Activated CD4-positive, alpha-beta T cell treated with anti-CD3 and anti-CD28 coated beads, Interleukin-2, amount 50 U/mL, for 24 hours (primary cell): ENCODE results near the gene MAG.

ENCODE experiments used
- DNase-seq, 2 donors: peaks; one replicate each; pipeline ENCODE4 v3.0.0-alpha.2; 2020; ENCODE audit warnings: low read depth in 1 of 2, low spot score in 1 of 2

Gene MAG

GRCh38 chr19:35265126-35265899 is 26.6 kb upstream of the MAG start:
- no peak for DNase-seq

- no peak for DNase-seq
These were observed 26.0 kb upstream of the MAG start for GRCh38 chr19:35265900-35266519.

- DNase-seq = no peak
These were observed 25.2 kb upstream of the MAG start for GRCh38 chr19:35266520-35267352.

GRCh38 chr19:35267353-35267817 is 24.6 kb upstream of the MAG start:
- no peak for DNase-seq

GRCh38 chr19:35267818-35268535 is 24.0 kb upstream of the MAG start:
- peak; percentile 56 to 58 for DNase-seq

GRCh38 chr19:35268536-35269437 is 23.2 kb upstream of the MAG start, which contains the start of gene USF2:
Gene USF2, plus strand, starts transcription at chr19:35268962. Its CDS starts 140 bp downstream, at chr19:35269102.
- peak; percentile 21 to 52 for DNase-seq

GRCh38 chr19:35269438-35270117 is 22.4 kb upstream of the MAG start:
- DNase-seq = peak; percentile 47 to 63

- DNase-seq = no peak
These were observed 21.6 kb upstream of the MAG start for GRCh38 chr19:35270381-35270811.

- no peak for DNase-seq
These were observed 20.4 kb upstream of the MAG start for GRCh38 chr19:35271546-35271945.

GRCh38 chr19:35272122-35272719 is 19.7 kb upstream of the MAG start:
- no peak for DNase-seq

- DNase-seq = no peak
These were observed 18.9 kb upstream of the MAG start for GRCh38 chr19:35272954-35273649.

- no peak for DNase-seq
These were observed 18.2 kb upstream of the MAG start for GRCh38 chr19:35273686-35274259.

GRCh38 chr19:35274323-35274722 is 17.6 kb upstream of the MAG start:
- no peak for DNase-seq

GRCh38 chr19:35276706-35277281 is 15.2 kb upstream of the MAG start:
- DNase-seq = no peak

- DNase-seq = no peak
These were observed 13.2 kb upstream of the MAG start for GRCh38 chr19:35278578-35279284.

- no peak for DNase-seq
These were observed 12.6 kb upstream of the MAG start for GRCh38 chr19:35279374-35279773.
